Immature natural killer cell (primary cell): Measurements from ENCODE around the gene KANK3. TPM values are rescaled to one million over a fixed set of nuclear protein-coding genes. Genes with fewer than 3 reads are reported as not detected.
A peak's percentile ranks its signal among the peaks of the same experiment; 100 is the strongest.

Experiments
- DNase-seq, 3 donors: peaks; one replicate each; pipeline ENCODE4 v3.0.0; 2022; ENCODE audit warnings: mixed read lengths in 1 of 3
- H3K27ac Mint-ChIP-seq, 6 donors: one replicate each; pipeline ENCODE4 v1.8.0; 2020; ENCODE audit warnings: mixed read lengths in 6 of 6, mild to moderate bottlenecking in 5 of 6, inconsistent platforms in 4 of 6, moderate library complexity in 3 of 6
- H3K27me3 Mint-ChIP-seq, 3 donors: one replicate each; pipeline ENCODE4 v1.8.0; 2020 to 2021; ENCODE audit warnings: low read depth in 3 of 3, mild to moderate bottlenecking in 3 of 3, mixed read lengths in 3 of 3, moderate library complexity in 3 of 3, inconsistent platforms in 1 of 3
- H3K36me3 Mint-ChIP-seq, 3 donors: one replicate each; pipeline ENCODE4 v1.8.0; 2020; ENCODE audit warnings: mixed read lengths in 3 of 3, inconsistent platforms in 2 of 3, mild to moderate bottlenecking in 2 of 3
- H3K4me1 Mint-ChIP-seq, 2 donors: one replicate each; pipeline ENCODE4 v1.8.0; 2020; ENCODE audit warnings: inconsistent platforms in 2 of 2, mild to moderate bottlenecking in 2 of 2, mixed read lengths in 2 of 2, moderate library complexity in 1 of 2
- H3K4me3 Mint-ChIP-seq, 5 donors: one replicate each; pipeline ENCODE4 v1.8.0; 2020; ENCODE audit warnings: mild to moderate bottlenecking in 5 of 5, mixed read lengths in 5 of 5, inconsistent platforms in 3 of 5, moderate library complexity in 3 of 5
- H3K9me3 Mint-ChIP-seq, 6 donors: one replicate each; pipeline ENCODE4 v1.8.0; 2020; ENCODE audit warnings: mild to moderate bottlenecking in 6 of 6, mixed read lengths in 6 of 6, inconsistent platforms in 4 of 6, moderate library complexity in 3 of 6
- polyA plus RNA-seq, 3 donors: library from polyadenylated mRNA; unstranded; fragments of 300-500 nt; fragmentation: Illumina TruSeq; gene quantifications; one replicate each; pipeline ENCODE4 v1.2.3, GENCODE V29; 2021

The KANK3 gene
- polyA plus RNA-seq, 3 donors from 2014 or later: 4.8 to 8.0 (median 5.3) TPM

DNA sequence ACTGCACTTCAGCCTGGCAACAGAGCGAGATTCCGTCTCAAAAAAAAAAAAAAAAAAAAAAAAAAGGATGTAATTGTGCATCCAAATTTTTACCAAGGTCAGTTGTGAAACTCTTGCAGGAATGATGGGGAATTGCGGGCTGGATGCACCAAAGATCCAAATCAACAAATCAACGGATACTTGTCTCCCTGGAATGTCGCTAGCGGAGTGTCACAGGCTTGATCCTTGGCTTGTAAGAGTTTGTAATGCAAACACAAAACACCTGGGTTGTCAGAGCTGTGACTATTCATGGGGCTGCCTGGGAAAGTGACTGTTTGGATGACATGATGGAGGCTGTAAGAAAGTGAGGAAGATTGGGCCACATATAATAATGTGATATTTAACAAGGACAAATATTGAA, 4.2 kb downstream of the KANK3 start:
- Mint-ChIP-seq H3K27me3 (peaks cover 5 to 12% (median 9%) of the 10 kb centered on the region in 3 donors), H3K4me3 (peak overlapping the region in 1 of 5 donors; percentile 9), H3K36me3 (no peaks in the 10 kb centered on the region), H3K27ac (no peak overlapping the region), H3K9me3 (no peaks in the 10 kb centered on the region), H3K4me1 (peaks cover 28 to 30% of the 10 kb centered on the region in 2 donors)
- no peak for DNase-seq

- Mint-ChIP-seq H3K9me3 (no peaks in the 10 kb centered on the region), H3K4me3 (no peak overlapping the region), H3K27me3 (peaks cover 3 to 9% (median 8%) of the 10 kb centered on the region in 3 donors), H3K27ac (peak overlapping the region in 1 of 6 donors; percentile 69), H3K4me1 (peaks cover 22 to 24% of the 10 kb centered on the region in 2 donors), H3K36me3 (no peaks in the 10 kb centered on the region)
- no peak for DNase-seq
Observed at GRCh38 chr19:8337728-8338127, 5.3 kb downstream of the KANK3 start.

- Mint-ChIP-seq H3K27me3 (peaks cover 3 to 9% (median 8%) of the 10 kb centered on the region in 3 donors), H3K36me3 (no peaks in the 10 kb centered on the region), H3K4me1 (peaks cover 14 to 18% of the 10 kb centered on the region in 2 donors), H3K27ac (no peak overlapping the region), H3K9me3 (no peaks in the 10 kb centered on the region), H3K4me3 (no peak overlapping the region)
- DNase-seq: no peak
Observed at GRCh38 chr19:8336660-8337059, 6.4 kb downstream of the KANK3 start.

DNA sequence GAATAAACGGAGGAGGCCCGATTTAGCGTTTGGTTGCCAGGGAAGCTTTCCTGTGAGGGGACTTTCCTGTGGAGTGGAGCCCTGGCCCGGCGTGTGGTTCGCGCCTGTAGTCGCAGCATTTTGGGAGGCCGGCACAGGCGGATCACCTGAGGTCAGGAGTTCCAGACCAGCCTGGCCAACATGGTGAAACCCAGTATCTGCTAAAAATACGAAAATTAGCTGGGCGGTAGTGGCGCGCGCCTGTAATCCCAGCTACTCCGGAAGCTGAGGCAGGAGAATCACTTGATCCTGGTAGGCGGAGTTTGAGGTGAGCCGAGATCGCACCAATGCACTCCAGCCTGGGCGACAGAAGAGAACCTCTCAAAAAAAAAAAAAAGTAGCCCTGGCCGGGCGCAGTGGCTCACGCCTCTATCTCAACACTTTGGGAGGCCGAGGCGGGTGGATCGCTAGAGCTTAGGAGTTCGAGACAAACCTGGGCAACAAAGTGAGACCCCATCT, 6.9 kb downstream of the KANK3 start:
- Mint-ChIP-seq H3K4me3 (peak overlapping the region; percentile 72 to 81 (median 79)), H3K9me3 (no peaks in the 10 kb centered on the region), H3K36me3 (no peaks in the 10 kb centered on the region), H3K27ac (peak overlapping the region in 3 of 6 donors; percentile 34 to 83 (median 77)), H3K27me3 (peaks cover 3 to 9% (median 8%) of the 10 kb centered on the region in 3 donors), H3K4me1 (peaks cover 12 to 17% of the 10 kb centered on the region in 2 donors)
- DNase-seq: no peak

GRCh38 chr19:8335343-8336071, 7.6 kb downstream of the KANK3 start:
- peak overlapping the region in 4 of 6 donors; percentile 34 to 83 (median 74) for H3K27ac Mint-ChIP-seq
- peaks cover 7 to 15% of the 10 kb centered on the region in 2 donors for H3K4me1 Mint-ChIP-seq
- peaks cover 3 to 9% (median 8%) of the 10 kb centered on the region in 3 donors for H3K27me3 Mint-ChIP-seq
- H3K4me3 Mint-ChIP-seq: peak overlapping the region; percentile 72 to 81 (median 79)
- H3K36me3 Mint-ChIP-seq: no peaks in the 10 kb centered on the region
- peak; percentile 27 to 49 (median 42) for DNase-seq
- H3K9me3 Mint-ChIP-seq: no peaks in the 10 kb centered on the region

- H3K36me3 Mint-ChIP-seq: peaks cover 0 to 4% (median 4%) of the 10 kb centered on the region in 3 donors
- H3K9me3 Mint-ChIP-seq: no peaks in the 10 kb centered on the region
- H3K4me1 Mint-ChIP-seq: peaks cover 6 to 15% of the 10 kb centered on the region in 2 donors
- peaks cover under 1 to 9% (median 8%) of the 10 kb centered on the region in 3 donors for H3K27me3 Mint-ChIP-seq
- H3K27ac Mint-ChIP-seq: no peak overlapping the region
- peak; percentile 52 to 64 (median 59) for DNase-seq
- peak overlapping the region in 2 of 5 donors; percentile 54 to 60 for H3K4me3 Mint-ChIP-seq
Observed at GRCh38 chr19:8334458-8335342, 8.4 kb downstream of the KANK3 start.

GRCh38 chr19:8333767-8334457, 9.2 kb downstream of the KANK3 start:
- Mint-ChIP-seq H3K9me3 (no peaks in the 10 kb centered on the region), H3K4me3 (peak overlapping the region in 3 of 5 donors; percentile 13 to 60 (median 54)), H3K27ac (no peak overlapping the region), H3K4me1 (peaks cover 6 to 14% of the 10 kb centered on the region in 2 donors), H3K27me3 (peaks cover 0 to 9% (median 8%) of the 10 kb centered on the region in 3 donors), H3K36me3 (peaks cover 0 to 6% (median 5%) of the 10 kb centered on the region in 3 donors)
- no peak for DNase-seq

DNA sequence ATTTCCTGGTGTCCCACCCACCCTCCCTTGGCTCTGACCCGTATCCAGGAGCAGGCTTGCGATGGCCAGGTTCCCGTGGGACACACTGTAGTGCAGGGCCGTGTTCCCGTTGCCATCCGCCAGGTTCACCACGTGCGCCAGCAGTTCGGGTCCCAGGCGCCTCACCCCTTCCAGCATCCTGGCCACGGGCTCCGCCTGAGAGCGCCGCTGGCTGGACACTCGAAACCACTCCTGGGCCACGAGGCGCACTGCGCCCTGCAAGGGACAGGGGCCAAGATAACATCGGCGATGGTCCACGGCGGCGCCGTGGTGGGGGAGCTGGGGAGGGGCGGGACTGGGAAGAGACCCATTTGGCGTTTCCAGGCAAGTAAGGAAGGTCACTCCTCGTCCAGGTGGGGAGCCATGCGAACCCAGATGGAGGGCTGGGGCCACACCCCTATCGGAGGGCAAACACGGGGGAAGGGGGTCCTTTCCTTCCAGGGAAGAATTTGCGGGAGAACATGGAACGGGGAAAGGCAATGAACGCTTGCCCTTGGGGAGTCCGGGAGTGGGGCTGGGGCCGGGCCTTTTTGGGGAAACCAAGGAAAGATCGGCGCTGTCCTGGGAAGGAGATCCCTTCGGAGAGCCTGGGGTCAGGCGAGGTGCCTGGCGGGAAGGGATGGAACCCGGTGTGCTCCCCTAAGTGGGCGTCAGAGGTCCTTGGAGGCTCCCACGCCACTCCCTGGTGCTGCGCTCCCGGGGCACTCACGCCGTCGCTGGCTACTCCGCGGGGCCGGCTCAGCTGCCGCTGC, 9.9 kb downstream of the KANK3 start:
- Mint-ChIP-seq H3K27ac (no peak overlapping the region), H3K36me3 (peaks cover 0 to 6% (median 5%) of the 10 kb centered on the region in 3 donors), H3K9me3 (no peaks in the 10 kb centered on the region), H3K27me3 (peaks cover 0 to 10% (median 8%) of the 10 kb centered on the region in 3 donors), H3K4me3 (peak overlapping the region in 2 of 5 donors; percentile 21 to 41), H3K4me1 (peaks cover 6 to 13% of the 10 kb centered on the region in 2 donors)
- no peak for DNase-seq

GRCh38 chr19:8331263-8331845, 11.7 kb downstream of the KANK3 start:
- Mint-ChIP-seq H3K4me1 (peaks cover 6 to 11% of the 10 kb centered on the region in 2 donors), H3K36me3 (peaks cover 0 to 6% (median 5%) of the 10 kb centered on the region in 3 donors), H3K27ac (no peak overlapping the region), H3K4me3 (no peak overlapping the region), H3K27me3 (peaks cover 0 to 8% (median 2%) of the 10 kb centered on the region in 3 donors), H3K9me3 (no peaks in the 10 kb centered on the region)
- no peak for DNase-seq

- no peak for DNase-seq
- Mint-ChIP-seq H3K36me3 (peaks cover 0 to 6% (median 5%) of the 10 kb centered on the region in 3 donors), H3K4me1 (peaks cover 0 to 4% of the 10 kb centered on the region in 2 donors), H3K27me3 (peaks cover 0 to 3% (median 0%) of the 10 kb centered on the region in 3 donors), H3K9me3 (no peaks in the 10 kb centered on the region), H3K27ac (peak overlapping the region in 1 of 6 donors; percentile 56), H3K4me3 (no peak overlapping the region)
Observed at GRCh38 chr19:8329996-8330395, 13.1 kb downstream of the KANK3 start.

GRCh38 chr19:8325454-8325853, 17.6 kb downstream of the KANK3 start:
- no peak overlapping the region for H3K4me3 Mint-ChIP-seq
- H3K27ac Mint-ChIP-seq: no peak overlapping the region
- peaks cover 0 to 6% (median 5%) of the 10 kb centered on the region in 3 donors for H3K36me3 Mint-ChIP-seq
- H3K9me3 Mint-ChIP-seq: no peaks in the 10 kb centered on the region
- peaks cover 25 to 29% of the 10 kb centered on the region in 2 donors for H3K4me1 Mint-ChIP-seq
- peaks cover 1 to 10% (median 4%) of the 10 kb centered on the region in 3 donors for H3K27me3 Mint-ChIP-seq
- DNase-seq: no peak
